DMS153 treated with DMSO at 0.1 percent for 48 hours (cell line): ENCODE measurements around the gene RTN1.
"Not testable (repeated sequence)": the region's sequence is repeated elsewhere in the genome, so short reads cannot be mapped to it uniquely, and the experiment has no call there.

Experiments
- DNase-seq: peaks from one replicate; lab custom pipeline; 2025; ENCODE audit not compliant: unreplicated experiment; lab: John Stamatoyannopoulos, UW

RTN1 gene

DNA sequence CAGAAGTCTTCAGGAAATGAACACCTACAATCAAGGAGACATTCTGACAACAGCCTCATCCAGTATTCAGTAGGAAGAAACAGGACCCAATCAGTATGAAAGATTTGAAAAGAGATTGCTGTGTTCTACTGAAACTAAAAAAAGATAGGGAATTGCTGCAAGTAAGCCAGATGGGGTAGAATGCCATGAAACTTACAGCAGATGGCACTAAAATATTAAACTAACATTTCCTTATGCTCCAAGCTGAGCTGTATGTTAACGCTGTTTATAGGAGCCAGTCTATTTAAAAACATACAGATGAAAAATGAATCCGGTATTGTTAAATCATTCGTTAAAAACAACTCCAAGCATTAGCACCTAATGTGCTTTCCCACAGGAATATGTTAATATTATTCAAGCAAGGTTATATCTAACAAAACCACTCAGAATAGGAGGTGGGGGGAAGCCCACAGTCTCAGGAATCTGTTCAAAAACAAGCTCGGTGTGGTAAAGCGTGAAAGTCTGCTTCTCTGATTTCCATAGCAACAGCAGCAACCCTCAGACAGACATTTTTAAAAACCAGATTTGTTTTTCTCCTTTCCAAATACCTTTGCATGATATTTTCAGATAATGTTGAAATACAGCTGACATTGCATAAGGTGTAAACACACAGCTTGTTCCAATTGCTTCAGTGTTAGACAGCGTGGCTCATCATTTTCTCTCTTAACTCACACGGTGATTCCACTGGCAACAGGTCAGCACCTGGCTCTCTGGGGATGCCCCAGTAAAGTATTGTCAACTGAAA, 162.6 kb downstream of the RTN1 start:
- peak; percentile 25 for DNase-seq

DNA sequence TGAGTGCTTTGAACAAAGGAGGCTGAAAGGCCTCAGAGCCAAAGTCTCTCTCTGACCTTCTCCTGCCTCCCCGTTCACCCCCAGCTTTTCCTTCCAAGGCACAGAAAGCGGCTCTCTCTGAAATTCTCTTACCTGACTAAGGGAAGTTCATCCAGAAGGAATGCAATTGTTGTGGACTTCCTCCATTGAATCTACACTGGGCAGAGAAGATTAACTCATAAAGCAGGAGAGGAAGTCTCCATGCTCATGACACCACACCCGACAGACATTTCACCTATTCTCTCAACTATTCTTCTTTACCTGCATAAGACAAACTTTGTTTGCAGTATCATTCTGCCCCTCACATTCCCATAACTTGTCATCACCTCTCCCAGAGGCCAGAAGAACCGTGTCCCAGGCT, 164.7 kb downstream of the RTN1 start:
- no peak for DNase-seq

DNA sequence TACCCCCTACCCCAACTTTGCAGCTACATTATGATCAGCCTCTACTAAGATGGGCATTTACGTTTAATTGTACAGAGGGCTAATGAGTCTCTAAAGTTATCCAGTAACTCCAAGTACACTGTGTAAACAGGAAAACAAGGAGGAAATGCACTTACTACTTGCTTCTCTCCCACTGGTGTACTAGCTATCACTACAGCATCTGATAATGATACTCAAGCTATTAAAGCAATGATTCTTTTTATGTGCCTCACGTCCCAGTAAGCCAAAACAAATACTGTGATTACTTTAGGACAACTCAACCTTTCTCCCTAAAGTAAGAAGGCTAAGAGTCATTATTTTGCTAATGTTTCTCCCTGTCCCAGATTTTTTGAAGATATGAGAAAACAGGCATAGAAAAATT, 165.3 kb downstream of the RTN1 start:
- DNase-seq, result no peak

DNA sequence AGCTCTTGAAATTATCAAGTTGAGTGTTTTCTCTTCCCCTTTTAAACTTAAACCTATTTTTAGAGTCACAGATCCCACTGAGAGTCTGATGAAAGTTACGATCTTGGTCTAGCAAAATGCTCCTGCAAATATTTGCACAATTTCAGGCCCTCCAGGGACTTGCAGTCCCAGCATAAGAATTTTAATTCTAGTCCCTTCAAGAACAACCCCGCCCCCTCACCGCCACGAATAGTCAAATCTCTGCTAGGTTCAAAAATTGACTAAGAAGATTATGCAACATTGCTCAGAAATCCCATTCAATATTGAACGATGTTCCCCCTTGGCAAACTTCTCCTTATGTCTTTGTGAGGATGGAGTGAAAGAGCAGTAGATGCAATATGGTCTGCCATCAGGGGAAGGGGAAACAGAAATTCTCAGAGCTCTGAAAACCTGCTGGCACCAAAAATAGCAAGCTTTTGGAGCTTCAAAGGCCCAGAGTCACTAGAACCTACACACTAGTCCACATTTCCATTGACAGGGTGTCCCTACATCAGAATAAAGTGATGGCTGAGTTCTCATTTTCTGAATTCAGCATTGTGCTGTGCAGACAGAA, 166.4 kb downstream of the RTN1 start:
- no peak for DNase-seq

DNA sequence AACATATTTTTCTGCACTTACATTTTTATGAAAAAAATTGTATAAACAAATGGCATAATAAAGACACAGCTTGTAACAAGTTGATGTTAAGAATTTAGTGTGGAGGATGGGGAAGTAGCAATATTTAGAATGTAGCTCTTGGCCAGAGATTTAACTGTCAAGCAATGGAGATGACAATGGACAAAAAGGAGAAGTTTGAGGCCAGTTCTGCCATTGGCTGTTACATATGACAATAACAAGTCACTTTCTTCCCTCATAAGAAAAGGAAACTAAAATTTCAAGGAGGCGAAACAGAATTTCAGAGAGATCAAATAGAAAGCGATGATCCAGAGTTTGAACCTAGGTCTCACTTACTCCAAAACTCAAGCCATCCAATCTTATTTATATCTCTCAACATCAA, 171.1 kb downstream of the RTN1 start:
- DNase-seq, result no peak

DNA sequence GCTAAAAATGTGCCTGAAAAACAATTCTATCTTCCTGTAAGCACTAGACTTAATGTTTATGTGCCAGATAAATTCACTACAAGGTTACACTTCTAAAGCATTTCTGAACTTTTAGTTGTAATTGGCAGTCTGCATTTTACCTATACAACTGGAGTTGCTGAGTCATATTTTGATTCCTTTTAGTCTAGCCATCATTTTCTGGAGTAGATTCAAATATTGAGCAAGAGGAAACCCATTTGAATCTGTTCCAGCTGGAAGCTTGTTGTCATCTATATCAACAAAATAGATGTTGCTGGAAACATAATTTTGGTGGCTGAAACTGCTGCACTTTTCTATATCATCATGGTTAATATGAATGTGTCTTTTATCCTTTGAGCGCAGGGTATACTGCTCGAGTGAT, 171.8 kb downstream of the RTN1 start:
- DNase-seq, result no peak

DNA sequence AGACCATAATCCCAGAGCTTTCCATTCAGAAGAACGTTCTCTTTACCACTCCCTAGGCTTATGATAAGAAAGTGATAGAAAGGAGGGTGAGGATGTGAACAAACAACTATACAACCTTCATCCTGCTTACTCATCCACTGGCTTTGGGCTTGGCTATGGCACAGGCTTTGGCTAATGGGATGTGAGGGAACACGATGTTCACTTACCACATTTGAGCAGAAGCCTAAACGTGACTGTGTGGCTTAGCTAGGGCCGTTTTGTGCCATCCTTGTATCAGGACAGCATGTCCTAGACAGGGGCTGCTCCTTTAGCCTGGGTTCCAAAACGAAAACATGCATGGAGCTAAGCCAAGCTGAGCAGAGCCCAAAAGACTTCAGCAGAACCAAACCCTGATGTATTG, 175.4 kb downstream of the RTN1 start:
- no peak for DNase-seq

DNA sequence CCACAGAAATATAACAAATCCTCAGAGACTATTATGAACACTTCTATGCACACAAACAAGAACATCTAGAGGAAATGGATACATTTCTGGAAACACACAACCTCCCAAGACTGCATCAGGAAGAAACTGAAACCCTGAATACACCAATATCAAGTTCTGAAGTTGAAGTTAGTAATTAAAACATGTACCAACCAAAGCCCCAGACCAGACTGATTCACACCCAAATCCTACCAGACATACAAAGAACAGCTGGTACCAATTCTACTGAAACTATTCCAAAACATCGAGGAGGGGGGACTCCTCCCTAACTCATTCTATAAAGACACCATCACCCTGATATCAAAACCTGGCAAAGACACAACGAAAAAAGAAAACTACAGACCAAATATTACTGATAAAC, 179.3 kb downstream of the RTN1 start:
- DNase-seq, result no peak

DNA sequence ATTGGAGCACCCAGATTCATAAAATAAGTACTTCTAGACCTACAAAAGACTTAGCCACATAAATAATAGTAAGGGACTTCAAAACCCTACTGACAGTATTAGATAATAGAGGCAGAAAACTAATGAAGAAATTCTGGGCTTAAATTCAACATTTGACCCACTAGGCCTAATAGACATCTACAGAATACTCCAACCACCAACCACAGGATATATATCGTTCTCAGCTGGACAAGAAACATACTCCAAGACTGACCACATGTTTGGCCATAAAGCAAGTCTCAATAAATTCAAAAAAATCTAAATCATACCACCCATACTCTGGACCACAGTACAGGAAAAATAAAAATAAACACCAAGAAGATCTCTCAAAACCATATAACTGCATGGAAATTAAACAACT, 180.2 kb downstream of the RTN1 start:
- no peak for DNase-seq

DNA sequence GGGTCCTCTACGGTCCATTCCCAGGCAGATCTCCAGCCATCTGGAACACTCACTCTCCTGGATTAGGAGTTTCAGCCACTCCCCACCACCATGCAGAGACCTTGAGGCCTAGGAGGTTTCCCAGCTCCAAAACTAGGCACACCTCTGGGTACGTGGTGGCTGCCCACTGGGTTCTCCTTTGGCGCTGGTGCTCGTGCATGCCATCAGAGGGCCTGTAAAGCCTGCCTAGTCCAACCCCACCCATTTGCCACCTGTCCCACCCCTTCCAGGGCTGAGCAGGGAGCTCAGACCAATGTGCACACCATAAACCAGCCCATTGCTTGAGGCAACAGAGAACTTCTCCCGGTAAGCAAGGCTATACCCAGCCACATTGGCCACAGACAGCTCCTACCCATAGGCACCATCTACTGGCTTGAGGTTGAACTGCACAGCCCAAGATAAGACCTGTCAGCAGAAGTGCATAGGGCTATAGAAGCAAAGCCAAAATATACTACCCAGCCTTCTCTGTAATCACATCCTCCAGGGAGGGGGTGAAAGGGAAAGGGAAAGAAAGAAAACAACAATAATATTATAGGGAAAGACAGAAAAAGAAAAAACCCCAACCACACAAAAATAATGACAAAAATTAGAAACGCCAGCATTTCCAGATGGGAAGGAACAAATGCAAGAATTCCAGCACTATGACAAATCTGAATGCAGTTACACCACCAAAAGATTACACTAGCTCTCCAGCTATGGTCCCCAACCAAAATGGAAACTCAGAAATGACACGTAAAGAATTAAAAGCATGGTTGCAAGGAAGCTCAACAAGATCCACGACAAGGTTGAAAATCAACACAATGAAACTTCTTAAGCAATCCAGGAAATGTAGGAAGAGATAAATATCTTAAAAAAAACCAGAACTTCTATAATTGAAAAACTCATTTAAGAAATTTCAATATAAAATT, 182.1 kb downstream of the RTN1 start:
- DNase-seq, result peak; percentile 37

DNA sequence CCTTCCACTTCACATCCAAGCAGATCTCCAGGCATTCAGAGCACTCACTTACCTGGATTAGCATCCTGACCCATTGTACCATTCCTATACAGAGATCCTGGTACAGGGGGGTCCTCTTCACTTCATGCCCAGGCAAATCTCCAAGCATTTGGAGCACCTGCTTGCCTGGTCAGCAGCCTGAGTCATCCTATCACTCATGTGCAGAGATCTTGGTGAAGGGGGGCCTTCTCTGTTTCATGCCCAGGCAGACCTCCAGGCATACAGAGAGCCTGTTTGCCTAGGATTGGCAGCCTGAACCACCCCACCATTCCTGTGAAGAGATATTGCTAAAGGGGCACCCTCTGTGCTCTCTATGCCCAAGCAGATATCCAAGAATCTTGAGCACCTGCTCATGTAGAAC, 182.9 kb downstream of the RTN1 start:
- DNase-seq, result no peak

DNA sequence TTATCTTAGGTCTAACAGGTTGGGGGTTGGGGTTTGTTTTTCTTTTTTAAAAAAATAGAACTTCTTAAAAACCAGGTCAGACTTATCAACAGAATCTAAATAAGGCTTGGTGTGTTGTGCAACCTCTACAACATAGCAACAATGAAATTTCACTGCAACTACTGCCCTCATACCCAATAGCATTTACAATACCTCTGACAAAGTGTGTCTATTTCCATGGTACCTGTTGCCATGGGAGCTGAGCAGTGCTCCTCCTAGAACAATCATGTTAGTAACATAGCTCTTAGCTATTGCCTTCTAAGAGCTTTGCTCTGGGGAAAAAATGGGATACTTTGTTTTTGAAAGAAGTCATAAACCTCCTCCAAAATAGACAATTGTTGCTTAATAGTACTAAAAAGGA, 190.7 kb downstream of the RTN1 start:
- peak; percentile 76 for DNase-seq

DNA sequence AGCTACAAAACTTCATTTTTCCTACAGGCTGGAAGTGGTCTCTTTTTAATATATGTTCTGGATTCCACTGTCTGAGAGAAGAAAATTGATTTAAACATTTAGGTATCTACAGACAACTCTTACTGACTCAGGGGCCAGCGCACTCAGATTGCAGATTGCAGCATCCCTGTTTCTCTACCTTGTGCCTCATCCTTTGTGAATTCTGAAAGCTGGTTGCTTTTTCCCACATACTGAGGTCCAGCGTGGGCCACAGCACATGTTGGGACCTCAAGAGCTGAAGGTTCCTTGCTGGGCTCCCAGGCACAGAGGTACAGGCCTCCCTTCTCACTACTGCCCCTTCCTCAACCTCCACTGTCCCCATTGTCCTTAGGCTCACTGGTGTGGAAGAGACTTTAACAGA, 192.2 kb downstream of the RTN1 start:
- DNase-seq, result no peak

DNA sequence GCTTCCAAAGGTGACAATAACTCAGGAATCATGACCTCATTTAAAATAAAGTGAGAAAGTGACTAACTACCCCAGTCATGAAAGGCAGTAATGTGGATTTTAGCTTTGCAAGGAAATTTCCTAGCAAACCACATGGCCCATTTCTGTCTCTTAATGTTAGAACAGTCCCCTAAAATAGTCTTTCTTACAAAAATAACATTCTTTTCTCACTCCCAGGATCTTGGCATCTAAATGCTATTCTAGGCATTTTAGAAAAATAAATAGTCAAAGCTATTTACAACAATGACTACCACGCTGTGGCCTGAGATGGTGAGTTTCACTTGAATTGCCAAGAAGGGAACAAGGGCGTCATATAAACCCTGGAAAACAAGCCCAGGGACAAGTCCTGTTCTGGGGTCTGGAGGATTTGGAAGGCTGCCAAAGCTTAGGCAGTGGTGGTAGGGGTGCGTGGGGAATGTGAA, 192.8 kb downstream of the RTN1 start:
- DNase-seq, result no peak

DNA sequence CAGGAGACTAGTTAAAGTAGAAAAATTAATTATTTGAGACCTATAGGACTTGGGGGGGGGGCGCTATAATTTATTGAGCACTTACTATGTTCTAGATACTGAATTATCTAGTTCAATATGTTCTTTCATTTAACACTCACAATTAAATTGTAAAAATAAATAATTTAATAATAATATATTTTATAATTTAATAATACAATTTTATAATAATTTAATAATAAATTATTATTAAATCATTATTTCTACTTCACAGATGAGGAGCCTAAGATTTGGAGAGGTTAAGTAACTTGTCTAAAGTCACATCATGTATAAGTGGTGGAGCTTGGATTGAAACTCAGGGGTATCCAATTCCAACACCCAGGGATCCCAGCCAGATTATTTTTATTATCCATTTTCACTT, 195.2 kb downstream of the RTN1 start:
- DNase-seq, result no peak

DNA sequence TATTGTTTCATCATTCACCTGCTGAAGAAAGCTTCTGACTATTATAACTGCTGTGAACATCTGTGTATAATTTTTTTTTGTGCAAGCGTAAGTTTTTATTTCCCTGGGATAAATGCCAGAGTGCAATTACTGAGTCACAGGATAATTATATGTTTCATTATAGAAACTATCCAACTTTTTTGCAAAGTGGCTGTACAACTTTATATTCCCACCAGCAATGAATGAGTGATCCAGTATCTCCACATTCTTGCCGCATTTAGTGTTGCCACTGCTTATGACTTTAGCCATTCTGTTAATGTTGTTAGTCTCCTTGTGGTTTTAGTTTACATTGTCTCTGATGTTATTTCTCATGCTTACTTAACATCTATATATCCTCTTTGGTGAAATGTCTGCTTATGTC, 205.8 kb downstream of the RTN1 start:
- no peak for DNase-seq

DNA sequence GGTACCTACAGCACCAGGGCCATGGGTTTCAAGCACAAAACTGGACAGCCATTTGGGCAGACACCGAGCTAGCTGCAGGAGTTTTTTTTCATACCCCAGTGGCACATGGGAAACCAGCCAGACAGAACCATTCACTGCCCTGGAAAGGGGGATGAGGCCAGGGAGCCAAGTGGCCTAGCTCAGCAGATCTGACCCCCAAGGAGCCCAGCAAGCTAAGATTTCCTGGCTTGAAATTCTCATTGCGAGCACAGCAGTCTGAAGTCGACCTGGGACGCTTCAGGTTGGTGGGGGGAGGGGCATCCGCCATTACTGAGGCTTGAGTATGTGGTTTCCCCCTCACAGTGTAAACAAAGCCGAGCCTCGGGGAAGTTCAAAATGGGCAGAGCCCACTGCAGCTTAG, 212.8 kb downstream of the RTN1 start:
- DNase-seq, result no peak

DNA sequence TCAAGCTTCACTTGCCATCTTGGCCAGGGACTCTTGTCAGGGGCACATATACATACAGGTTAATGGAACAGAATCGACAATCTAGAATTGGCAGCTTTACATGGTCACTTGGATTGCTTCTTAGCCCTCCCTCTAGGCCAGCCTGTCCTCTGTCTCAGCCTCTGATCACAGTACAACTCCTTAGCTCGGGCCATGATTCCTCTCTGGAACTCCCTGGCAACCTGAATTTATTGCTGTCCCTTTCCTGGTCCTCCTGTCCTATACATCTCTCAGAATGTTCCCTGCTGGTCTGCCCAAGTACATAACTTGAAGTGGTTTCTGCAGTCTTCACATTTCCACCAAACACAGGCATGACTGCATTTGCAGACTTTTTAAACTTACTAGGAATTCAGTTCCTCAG, 214.1 kb downstream of the RTN1 start:
- no peak for DNase-seq

DNA sequence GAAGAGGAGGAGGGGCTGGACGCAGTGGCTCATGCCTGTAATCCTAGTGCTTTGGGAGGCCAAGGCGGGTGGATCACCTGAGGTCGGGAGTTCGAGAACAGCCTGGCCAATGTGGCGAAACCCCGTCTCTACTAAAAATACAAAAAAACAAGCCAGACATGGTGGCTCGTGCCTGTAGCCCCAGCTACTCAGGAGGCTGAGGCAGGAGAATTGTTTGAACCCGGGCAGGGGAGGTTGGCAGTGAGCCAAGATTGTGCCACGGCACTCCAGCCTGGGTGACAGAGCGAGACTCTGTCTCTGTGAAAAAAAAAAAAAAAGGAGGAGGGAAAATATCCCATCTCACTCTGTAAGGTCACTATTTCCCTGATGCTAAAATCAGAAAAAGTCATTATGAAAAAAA, 216.4 kb downstream of the RTN1 start:
- DNase-seq, result not testable (repeated sequence)

DNA sequence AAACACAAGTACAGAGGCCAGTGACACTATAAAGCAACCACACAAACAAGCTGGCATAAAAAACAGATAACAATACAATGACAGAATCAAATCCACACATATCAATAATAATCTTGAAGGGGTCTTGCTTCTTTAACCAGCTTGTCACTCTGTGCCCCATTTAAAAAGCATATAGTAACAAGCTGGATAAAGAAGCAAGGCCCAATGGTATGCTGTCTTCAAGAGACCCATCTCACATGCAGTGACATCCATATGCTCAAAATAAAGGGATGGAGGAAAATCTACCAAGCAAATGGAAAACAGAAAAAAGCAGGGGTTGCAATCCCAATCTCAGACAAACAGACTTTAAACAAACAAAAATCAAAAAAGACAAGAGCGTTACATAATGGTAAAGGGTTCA, 223.7 kb downstream of the RTN1 start:
- not testable (repeated sequence) for DNase-seq

DNA sequence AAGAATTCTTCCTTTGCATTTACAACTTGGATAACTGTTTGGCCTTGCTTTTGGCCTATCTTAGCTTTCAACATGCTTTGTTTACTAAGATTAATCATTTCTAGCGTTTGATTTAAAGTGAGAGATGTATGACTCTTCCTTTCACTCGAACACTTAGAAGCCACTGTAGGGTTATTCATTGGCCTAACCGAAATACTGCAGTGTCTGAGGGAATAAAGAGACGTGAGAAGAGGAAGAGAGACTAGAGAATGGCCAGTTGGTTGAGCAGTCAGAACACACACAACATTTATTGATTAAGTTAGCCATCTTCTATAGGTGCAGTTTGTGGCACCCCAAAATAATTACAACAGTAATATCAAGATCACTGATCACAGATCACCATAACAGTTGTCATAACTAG, 231.7 kb downstream of the RTN1 start:
- no peak for DNase-seq

DNA sequence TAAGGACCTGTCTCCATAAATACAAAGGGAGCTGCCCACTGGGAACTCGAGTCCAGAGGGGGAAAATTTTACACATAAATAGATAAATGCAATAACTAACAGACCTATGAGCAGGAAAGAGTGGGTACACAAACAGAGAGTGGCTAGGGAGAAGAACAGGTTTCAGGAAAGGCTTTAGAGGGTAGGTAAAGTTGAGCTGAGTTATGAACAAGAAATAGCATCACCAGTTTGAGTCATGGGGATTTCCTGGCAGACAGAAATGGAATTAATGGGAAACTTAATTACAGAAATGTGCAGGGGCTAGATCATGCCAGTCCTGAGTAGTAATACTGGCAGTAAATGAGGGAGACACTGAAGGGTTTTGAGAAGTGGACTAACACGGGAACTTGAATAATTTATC, 236.0 kb downstream of the RTN1 start:
- DNase-seq, result no peak
